Stomach (tissue), 4 donors: ENCODE data around the gene EPHB1.

Experiments used
- EP300 ChIP-seq: sonication (generic); formaldehyde crosslinking; IDR thresholded peaks from one replicate; pipeline ENCODE4 v1.6.1; 2017; ENCODE audit warnings: antibody characterized with exemption
- POLR2A ChIP-seq, 4 donors: fragments of 450-650 bp; IDR thresholded peaks; one replicate each; pipeline ENCODE4 v1.6.1; 2016; ENCODE audit warnings: antibody characterized with exemption in 4 of 4, control low read depth in 2 of 4, mild to moderate bottlenecking in 1 of 4, moderate library complexity in 1 of 4
- POLR2AphosphoS5 ChIP-seq, 3 donors: sonication (generic); formaldehyde crosslinking; IDR thresholded peaks; one replicate each; pipeline ENCODE4 v1.6.1; 2016; ENCODE audit warnings: antibody characterized with exemption in 3 of 3

GRCh38 chr3:135020181-135020580 is 225.1 kb downstream of the EPHB1 start:
- no peak for TF ChIP-seq EP300
- no peak for TF ChIP-seq POLR2AphosphoS5 (IDR thresholded peaks at IDR 0.05)
- no peak for TF ChIP-seq POLR2A (IDR thresholded peaks at IDR 0.05)
